ENCODE results near the gene OR1K1. TPM values are rescaled to one million over a fixed set of nuclear protein-coding genes. Genes with fewer than 3 reads are reported as not detected.

The OR1K1 gene
- total and polyA plus RNA-seq, 8 donors, result not detected

GRCh38 chr9:122841501-122841900, 41.6 kb downstream of the OR1K1 start:
- 70 to 79% (median 74%) methylated on average over 4 of the region's 4 CpGs for WGBS, 5 donors

DNA sequence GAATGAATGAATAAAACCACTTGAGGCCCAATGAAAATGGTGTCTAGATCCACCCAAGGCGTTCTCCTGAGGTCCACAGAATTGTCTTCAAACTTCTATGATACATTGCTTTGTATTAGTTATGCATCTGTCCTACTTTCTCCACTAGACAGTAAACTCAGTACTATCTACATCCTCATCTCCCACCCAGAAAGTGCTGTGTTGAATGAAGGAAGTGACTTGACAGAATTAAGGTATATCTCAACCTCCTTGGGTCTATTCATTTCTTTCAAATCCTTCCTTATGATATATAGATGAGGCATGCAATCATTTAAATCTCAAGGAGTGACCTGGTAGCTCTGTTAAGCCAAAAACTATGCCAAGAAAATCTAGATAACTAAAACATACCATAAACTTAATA, 44.2 kb downstream of the OR1K1 start:
- intact Hi-C loops (cut with DNase I; ENCODE audit: low total_unique reads), result no loop called here
- WGBS, 5 donors, result 99 to 100% (median 100%) methylated on average over 1 of the region's 1 CpG
- Histone ChIP-seq H3K27me3 (no peaks in the 10 kb centered on the region), H3K4me3 (no peak overlapping the region), H3K27ac (no peak overlapping the region), H3K9me3 (no peaks in the 10 kb centered on the region), H3K4me1 (peaks cover 0 to 11% (median 3%) of the 10 kb centered on the region in 4 donors), H3K36me3 (peaks cover 8 to 40% (median 38%) of the 10 kb centered on the region in 4 donors)
- DNase-seq, result no peak
- TF ChIP-seq EP300 (IDR thresholded peaks at IDR 0.05), result no peak
- no peak for TF ChIP-seq POLR2AphosphoS5 (IDR thresholded peaks at IDR 0.05)
- no peak for TF ChIP-seq POLR2A (IDR thresholded peaks at IDR 0.05)
- no peak for TF ChIP-seq CTCF (IDR thresholded peaks at IDR 0.05)

More at GRCh38 chr9:122841501-122841900, 41.6 kb downstream of the OR1K1 start:
- no peak for DNase-seq
- Histone ChIP-seq H3K27me3 (no peaks in the 10 kb centered on the region), H3K9me3 (no peaks in the 10 kb centered on the region), H3K27ac (no peak overlapping the region), H3K36me3 (peaks cover 0 to 15% (median 14%) of the 10 kb centered on the region in 4 donors), H3K4me1 (no peaks in the 10 kb centered on the region), H3K4me3 (no peak overlapping the region)
- intact Hi-C loops (cut with DNase I; ENCODE audit: low total_unique reads), result no loop called here
- no peak for TF ChIP-seq CTCF (IDR thresholded peaks at IDR 0.05)

- no peaks in the 10 kb centered on the region for H3K9me3 ChIP-seq
- intact Hi-C loops (cut with DNase I; ENCODE audit: low total_unique reads), result no loop called here
- no peak overlapping the region for H3K27ac ChIP-seq
- no peak overlapping the region for H3K4me3 ChIP-seq
- H3K27me3 ChIP-seq, result no peaks in the 10 kb centered on the region
- TF ChIP-seq EP300 (IDR thresholded peaks at IDR 0.05) (no peak), CTCF (IDR thresholded peaks at IDR 0.05) (no peak), POLR2A (IDR thresholded peaks at IDR 0.05) (no peak), POLR2AphosphoS5 (IDR thresholded peaks at IDR 0.05) (no peak)
- DNase-seq, result no peak
- H3K4me1 ChIP-seq, result peaks cover 0 to 11% (median 3%) of the 10 kb centered on the region in 4 donors
- 84 to 94% (median 92%) methylated on average over 3 of the region's 3 CpGs for WGBS, 5 donors
- H3K36me3 ChIP-seq, result peaks cover 18 to 49% (median 48%) of the 10 kb centered on the region in 4 donors
These were observed 45.2 kb downstream of the OR1K1 start for GRCh38 chr9:122845116-122845515.

DNA sequence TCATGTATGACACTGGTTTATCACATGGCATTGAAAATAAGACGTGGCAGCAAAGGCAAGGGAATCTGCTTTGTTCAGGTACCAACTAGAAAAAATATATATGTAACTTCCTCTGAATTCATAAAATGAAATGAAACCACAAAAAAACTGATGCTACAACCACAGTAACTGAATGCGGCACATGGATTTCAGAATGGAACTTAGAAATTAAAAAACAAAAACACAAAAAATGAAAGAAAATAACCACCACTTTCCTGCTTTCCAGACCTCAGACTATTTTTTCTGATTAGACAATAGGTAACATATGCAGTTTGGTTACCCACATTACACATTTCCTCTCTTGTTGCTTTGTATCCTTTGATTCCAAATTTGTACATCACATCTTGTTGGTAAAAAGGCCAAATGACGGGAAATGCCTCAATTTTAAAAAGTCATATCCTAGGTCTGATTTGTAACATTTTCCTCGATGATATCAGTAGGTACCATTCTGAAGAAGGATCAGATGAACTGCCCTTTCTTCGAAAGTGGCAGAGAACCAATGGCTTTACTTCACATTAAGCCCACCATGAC, 46.5 kb downstream of the OR1K1 start:
- Histone ChIP-seq H3K9me3 (no peaks in the 10 kb centered on the region), H3K36me3 (peaks cover 26 to 63% (median 61%) of the 10 kb centered on the region in 4 donors), H3K27me3 (no peaks in the 10 kb centered on the region), H3K4me3 (no peak overlapping the region), H3K4me1 (peaks cover 0 to 11% (median 3%) of the 10 kb centered on the region in 4 donors), H3K27ac (no peak overlapping the region)
- TF ChIP-seq EP300 (IDR thresholded peaks at IDR 0.05), result no peak
- TF ChIP-seq CTCF (IDR thresholded peaks at IDR 0.05), result no peak
- no peak for DNase-seq
- intact Hi-C loops (cut with DNase I; ENCODE audit: low total_unique reads), result no loop called here
- 87 to 92% (median 91%) methylated on average over 5 of the region's 5 CpGs for WGBS, 5 donors
